Muscle layer of duodenum (tissue), 2 donors: ENCODE measurements around the gene MGME1.

Experiments used
- H3K27ac ChIP-seq: one replicate; pipeline ENCODE4 v1.7.0; 2013; ENCODE audit warnings: mild to moderate bottlenecking, low read length
- H3K27me3 ChIP-seq: one replicate; pipeline ENCODE4 v1.7.0; 2013; ENCODE audit warnings: low read depth, mild to moderate bottlenecking, control low read depth, low read length
- H3K36me3 ChIP-seq, 2 donors: one replicate each; pipeline ENCODE4 v1.7.0; 2013; ENCODE audit warnings: low read length in 2 of 2, control low read depth in 1 of 2, mild to moderate bottlenecking in 1 of 2; ENCODE audit not compliant: insufficient read depth in 2 of 2, control insufficient read depth in 1 of 2
- H3K4me1 ChIP-seq, 2 donors: one replicate each; pipeline ENCODE4 v1.7.0; 2013; ENCODE audit warnings: low read length in 2 of 2, mild to moderate bottlenecking in 2 of 2, control low read depth in 1 of 2, moderate library complexity in 1 of 2; ENCODE audit not compliant: insufficient read depth in 2 of 2, control insufficient read depth in 1 of 2
- H3K4me3 ChIP-seq, 2 donors: one replicate each; pipeline ENCODE4 v1.7.0; 2013; ENCODE audit warnings: low read length in 2 of 2, low read depth in 1 of 2, mild to moderate bottlenecking in 1 of 2
- H3K9me3 ChIP-seq, 2 donors: one replicate each; pipeline ENCODE4 v1.7.0; 2013; ENCODE audit warnings: low read length in 2 of 2, control low read depth in 1 of 2, mild to moderate bottlenecking in 1 of 2; ENCODE audit not compliant: control insufficient read depth in 1 of 2
- donor health status: healthy.

Gene MGME1

DNA sequence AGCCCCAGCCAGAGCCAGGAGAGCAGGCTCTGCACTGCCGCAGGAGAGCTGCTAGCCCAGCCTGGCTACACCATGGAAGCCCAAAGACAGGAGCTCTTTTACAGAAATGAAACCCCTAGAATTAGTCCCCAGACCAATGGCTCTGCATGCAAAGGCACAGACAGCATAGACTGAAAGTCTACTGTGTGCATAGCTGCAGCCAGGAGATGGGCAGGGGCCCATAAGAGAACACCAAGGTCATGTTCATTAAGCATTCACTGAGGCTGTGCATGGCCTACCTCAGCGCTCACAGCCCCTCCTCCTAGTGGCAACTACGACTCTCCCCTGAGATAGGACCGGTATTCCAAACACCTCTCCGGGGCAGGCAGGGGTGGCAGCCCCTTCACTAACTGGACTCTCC lies 35.1 kb upstream of the MGME1 start:
- Histone ChIP-seq H3K9me3 (no peaks in the 10 kb centered on the region), H3K36me3 (no peaks in the 10 kb centered on the region), H3K4me1 (peaks cover 15 to 30% of the 10 kb centered on the region in 2 donors), H3K4me3 (no peak overlapping the region), H3K27me3 (no peaks in the 10 kb centered on the region), H3K27ac (no peak overlapping the region)

DNA sequence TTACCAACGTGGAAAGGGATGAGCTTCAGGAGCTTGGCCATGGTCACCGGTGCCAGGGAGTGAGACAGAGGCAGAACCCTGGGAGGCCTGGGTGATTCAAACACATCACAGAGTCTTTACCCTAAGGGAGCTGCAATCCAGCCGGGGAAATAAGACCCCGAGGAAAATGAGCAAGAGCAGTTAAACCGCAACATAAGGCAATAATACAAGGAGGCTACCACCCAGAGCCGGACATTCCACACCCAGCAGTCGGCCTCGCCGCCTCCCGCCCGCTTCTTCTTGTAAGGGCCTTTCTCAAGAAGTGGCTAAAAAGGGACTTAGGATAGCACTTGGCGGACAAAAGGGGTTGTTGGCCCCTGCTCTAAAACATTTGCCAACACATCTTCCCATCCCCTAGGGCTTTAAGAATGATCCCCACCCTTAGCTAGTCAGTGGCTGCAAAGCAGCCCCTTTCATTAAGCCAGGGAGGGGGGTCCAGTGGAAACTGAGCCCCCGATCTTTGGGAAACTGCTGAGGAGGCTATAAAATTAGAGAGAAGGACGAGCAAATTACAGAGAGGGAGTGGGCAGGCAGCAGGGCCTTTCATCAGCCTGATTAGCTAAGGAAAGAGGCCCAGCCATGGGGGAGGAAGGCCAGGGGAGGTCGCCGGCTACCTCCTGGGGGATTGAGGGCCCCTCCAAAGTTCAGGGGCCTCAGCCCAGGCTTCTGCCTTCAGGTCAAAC lies 34.5 kb upstream of the MGME1 start:
- H3K36me3 ChIP-seq = no peaks in the 10 kb centered on the region
- peaks cover 21 to 35% of the 10 kb centered on the region in 2 donors for H3K4me1 ChIP-seq
- H3K27me3 ChIP-seq = no peaks in the 10 kb centered on the region
- H3K4me3 ChIP-seq = no peak overlapping the region
- no peaks in the 10 kb centered on the region for H3K9me3 ChIP-seq
- H3K27ac ChIP-seq = no peak overlapping the region

DNA sequence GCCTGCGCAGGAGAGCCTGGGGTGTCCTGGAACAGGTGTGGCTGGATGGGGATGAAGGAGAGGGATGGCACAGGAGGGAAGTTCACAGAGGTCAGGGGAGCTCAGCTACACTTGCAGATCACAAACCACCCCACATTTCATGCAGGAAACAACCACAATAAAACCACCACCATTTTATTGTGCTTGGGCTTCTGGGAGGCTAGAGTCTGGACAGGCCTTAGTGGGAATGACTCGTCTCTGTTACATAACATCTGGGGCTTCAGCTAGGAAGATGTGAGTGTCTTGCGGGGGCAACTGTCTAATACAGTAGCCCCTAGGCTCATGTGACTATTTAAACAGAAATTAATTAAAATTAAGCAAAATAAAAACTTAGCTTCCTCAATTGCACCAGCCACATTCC lies 33.6 kb upstream of the MGME1 start:
- peaks cover 22 to 43% of the 10 kb centered on the region in 2 donors for H3K4me1 ChIP-seq
- no peaks in the 10 kb centered on the region for H3K36me3 ChIP-seq
- no peak overlapping the region for H3K27ac ChIP-seq
- no peaks in the 10 kb centered on the region for H3K27me3 ChIP-seq
- no peaks in the 10 kb centered on the region for H3K9me3 ChIP-seq
- no peak overlapping the region for H3K4me3 ChIP-seq

DNA sequence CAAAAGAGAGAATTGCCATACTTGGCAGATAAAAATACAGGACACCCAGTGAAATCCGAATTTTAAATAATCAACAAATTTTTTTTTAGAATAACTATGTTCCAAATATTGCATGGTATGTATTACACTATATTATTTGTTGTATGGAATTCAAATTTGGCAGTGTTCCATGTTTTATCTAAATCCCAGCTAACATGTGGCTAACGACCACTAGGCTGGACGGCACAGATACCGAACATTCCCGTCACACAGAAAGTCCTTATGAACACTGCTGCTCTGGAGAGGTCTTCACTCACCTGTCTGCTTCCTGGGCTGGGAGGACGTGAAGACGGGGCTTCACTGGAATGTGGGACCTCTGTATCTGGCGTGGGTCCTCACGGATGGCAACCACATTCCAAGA lies 33.1 kb upstream of the MGME1 start:
- peaks cover 22 to 43% of the 10 kb centered on the region in 2 donors for H3K4me1 ChIP-seq
- H3K27ac ChIP-seq = peak overlapping the region; percentile 57

DNA sequence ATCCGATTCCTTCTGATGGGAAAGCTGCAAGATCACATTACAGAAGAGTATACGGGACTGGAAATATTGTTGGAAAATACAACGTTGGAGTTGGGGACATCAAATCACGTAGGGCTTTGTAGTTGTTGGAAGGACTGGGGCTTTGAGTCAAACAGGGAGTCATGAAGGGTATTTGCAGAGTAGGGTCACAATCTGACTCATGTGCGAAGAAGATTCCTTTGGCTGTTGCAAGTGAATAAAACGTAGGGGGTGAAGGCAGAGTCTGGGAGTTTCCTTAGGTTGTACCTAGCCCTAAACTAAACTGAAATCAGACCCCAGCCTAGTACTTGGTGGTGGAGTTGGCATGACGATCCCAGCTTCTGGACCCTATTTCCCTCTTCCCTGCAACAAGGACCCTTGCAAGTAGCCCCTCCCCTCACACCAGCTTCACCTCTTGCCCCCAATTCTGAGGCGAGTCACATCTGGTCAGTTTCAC lies 32.5 kb upstream of the MGME1 start:
- no peaks in the 10 kb centered on the region for H3K9me3 ChIP-seq
- H3K27me3 ChIP-seq = no peaks in the 10 kb centered on the region
- peak overlapping the region; percentile 57 for H3K27ac ChIP-seq
- peaks cover 2 to 4% of the 10 kb centered on the region in 2 donors for H3K36me3 ChIP-seq
- peak overlapping the region in 1 of 2 donors; percentile 33 for H3K4me3 ChIP-seq
- peaks cover 22 to 43% of the 10 kb centered on the region in 2 donors for H3K4me1 ChIP-seq

More for the DNA sequence above, 33.1 kb upstream of the MGME1 start:
- Histone ChIP-seq H3K36me3 (no peaks in the 10 kb centered on the region), H3K9me3 (no peaks in the 10 kb centered on the region), H3K27me3 (no peaks in the 10 kb centered on the region), H3K4me3 (no peak overlapping the region)

DNA sequence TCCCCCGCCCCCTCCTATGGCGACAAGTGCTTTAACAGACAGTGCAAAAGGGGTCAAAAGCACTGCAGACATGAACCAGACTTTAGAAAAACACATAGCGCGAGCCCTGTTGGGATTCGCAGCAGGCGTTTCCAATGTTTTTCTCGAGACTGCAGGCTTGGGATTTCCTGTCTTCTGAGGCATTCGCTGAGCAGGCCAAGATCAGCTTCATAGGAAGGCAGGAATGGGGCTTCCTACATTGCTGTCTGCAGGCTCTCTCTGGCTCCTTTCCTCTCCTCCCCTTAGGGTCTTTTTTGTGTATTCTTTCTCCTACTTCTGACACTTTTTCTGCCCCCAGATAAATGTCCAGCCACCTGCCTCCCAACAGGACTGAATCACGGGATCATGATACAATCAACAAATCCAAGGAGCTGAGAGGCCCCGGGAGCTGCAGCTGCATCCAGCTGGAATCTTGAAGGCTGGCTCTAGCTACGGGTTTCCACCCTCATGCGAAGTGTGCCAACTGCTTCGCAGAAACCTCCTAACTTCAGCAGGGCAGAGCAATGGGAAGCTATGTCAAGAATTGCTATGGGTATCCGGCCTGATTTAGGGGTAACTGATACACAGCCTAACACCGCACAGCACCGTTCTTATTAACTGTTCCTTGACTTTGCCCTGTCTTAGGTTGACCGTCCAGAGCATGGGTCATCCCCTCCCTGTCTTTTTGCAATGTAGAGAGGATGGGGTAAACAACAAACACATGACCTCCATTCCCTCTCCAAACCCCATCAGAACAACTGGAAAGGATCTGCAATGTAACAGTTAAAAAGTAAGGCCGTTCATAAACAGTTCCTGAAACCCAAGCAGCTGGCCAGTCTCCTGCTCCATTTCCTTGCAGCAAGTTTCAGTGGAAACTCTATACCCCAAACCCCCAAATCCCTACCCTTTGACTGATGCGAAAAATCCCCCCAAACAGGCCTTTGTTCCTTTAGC lies 31.8 kb upstream of the MGME1 start:
- H3K27me3 ChIP-seq = no peaks in the 10 kb centered on the region
- no peaks in the 10 kb centered on the region for H3K9me3 ChIP-seq
- H3K4me3 ChIP-seq = peak overlapping the region in 1 of 2 donors; percentile 33
- peaks cover 3 to 10% of the 10 kb centered on the region in 2 donors for H3K36me3 ChIP-seq
- peaks cover 22 to 43% of the 10 kb centered on the region in 2 donors for H3K4me1 ChIP-seq
- H3K27ac ChIP-seq = peak overlapping the region; percentile 37

DNA sequence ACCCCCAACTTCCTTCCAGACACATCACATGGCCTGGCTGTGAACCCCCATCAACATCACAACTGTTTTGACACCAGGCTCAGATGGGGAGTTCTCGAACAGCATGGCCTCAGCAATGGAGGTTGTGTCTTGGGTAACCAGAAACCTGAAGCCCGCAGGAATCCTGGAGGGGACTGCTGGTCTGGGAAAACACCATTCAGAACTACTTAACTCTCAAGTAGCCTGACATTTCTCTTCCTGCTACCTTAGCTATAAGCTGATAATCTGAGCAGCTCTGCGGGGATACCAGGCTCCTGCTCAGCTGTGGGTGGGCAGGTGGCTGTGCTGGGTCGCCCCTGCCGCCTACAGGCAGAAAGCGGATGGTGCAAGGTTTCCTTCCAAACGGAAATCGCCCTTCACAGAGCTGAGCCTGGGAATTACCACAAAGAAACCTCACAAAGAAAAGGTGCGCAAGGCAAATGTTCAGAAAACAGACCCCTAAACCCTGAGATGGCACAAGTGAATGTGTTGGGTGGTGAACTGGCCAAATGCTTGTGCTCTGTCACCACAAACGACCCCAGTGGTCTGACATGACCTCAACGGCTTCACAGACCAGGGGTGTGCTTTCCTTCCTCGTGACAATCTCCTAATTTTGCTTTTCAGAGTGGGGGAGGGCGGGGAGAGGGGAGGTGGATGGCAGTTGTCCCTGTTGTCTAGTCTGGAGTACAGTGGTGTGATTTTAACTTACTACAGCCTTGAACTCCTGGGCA lies 29.8 kb upstream of the MGME1 start:
- Histone ChIP-seq H3K4me3 (no peak overlapping the region), H3K27me3 (no peaks in the 10 kb centered on the region), H3K9me3 (no peaks in the 10 kb centered on the region), H3K27ac (no peak overlapping the region), H3K36me3 (peaks cover 12 to 28% of the 10 kb centered on the region in 2 donors), H3K4me1 (peaks cover 22 to 43% of the 10 kb centered on the region in 2 donors)

DNA sequence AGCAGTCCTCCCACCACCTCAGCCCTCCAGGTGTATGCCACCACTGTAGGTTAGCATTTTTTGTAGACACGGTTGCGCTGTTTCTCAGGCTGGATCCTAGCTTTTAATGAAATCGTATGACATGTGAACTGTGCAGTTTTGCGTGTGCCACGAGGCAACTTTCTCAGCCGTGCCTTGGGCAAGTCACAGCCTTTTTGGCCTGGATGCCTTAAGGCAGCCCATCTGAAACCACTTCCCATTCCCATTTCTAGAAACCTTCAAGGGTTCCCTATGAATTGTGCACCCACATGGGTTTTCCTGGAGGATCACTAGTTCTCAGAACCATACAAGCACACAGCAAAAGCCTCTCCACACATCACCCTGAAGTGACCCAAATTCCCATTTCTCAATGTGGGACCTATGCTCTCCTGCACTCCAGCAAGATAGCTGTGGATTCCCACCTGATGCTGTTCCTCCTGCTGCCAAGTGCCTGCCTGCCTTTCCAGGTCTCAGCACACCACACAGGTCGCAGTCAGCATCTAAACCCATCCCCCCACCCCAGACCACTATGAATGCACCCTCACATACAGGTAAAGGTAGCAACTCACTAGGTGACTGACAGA lies 29.1 kb upstream of the MGME1 start:
- no peak overlapping the region for H3K4me3 ChIP-seq
- peaks cover 13 to 28% of the 10 kb centered on the region in 2 donors for H3K36me3 ChIP-seq
- H3K27ac ChIP-seq = no peak overlapping the region
- no peaks in the 10 kb centered on the region for H3K9me3 ChIP-seq
- H3K4me1 ChIP-seq = peaks cover 22 to 43% of the 10 kb centered on the region in 2 donors
- no peaks in the 10 kb centered on the region for H3K27me3 ChIP-seq

DNA sequence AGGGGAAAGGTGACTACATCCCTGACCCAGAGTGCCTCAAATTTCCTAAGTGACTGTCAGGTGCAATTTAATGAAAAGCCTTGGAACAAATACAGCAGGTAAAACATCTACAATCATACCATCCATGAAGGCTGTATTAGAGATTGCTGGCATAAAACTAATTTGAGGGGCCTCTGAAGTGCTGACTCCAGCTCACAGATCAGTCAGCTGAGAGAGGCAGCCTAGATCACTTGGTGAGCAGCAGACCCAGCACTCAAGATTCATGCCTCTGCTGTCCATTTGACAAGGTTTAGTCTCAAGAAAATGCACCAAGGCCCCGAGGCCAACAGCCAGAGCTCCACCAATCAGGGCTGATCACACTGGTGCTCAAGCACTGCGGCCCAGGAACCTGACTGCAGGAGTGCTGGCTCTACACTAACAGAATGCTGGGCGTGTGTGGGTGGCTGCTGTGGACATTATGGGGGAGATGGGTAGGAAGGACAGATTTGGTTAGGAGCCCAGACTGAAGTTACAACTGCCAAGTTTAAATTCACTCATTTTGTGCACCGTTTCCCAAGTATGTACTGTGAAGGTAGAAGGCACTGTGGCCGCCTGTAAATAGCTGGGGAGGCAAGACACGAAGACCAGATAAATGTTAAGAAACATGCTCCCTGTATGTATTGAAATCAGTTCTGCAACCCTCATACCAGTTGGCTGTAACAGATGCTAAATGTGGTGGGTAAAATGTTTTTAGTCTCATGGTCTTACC lies 28.4 kb upstream of the MGME1 start:
- Histone ChIP-seq H3K4me3 (no peak overlapping the region), H3K27me3 (no peaks in the 10 kb centered on the region), H3K9me3 (no peaks in the 10 kb centered on the region), H3K27ac (no peak overlapping the region), H3K36me3 (peaks cover 20 to 31% of the 10 kb centered on the region in 2 donors), H3K4me1 (peaks cover 22 to 43% of the 10 kb centered on the region in 2 donors)
